GM21576 (cell line): Measurements from ENCODE around the gene RAVER2.
"Not testable (repeated sequence)": the region's sequence is repeated elsewhere in the genome, so short reads cannot be mapped to it uniquely, and the experiment has no call there.

Source experiments
- ATAC-seq: cut with Tn5 transposase; IDR thresholded peaks from one replicate; pipeline ENCODE4 v1.9.1; 2021; ENCODE audit warnings: mild to moderate bottlenecking, moderate library complexity; ENCODE audit not compliant: unreplicated experiment

RAVER2 gene

GRCh38 chr1:64810001-64810400 lies 65.1 kb downstream of the RAVER2 start:
- no peak for ATAC-seq

GRCh38 chr1:64811131-64811530 lies 66.3 kb downstream of the RAVER2 start:
- no peak for ATAC-seq

GRCh38 chr1:64814427-64814826 lies 69.6 kb downstream of the RAVER2 start:
- ATAC-seq = no peak

- ATAC-seq = not testable (repeated sequence)
Measured at GRCh38 chr1:64817364-64817763, 72.5 kb downstream of the RAVER2 start.

GRCh38 chr1:64820572-64820971 lies 75.7 kb downstream of the RAVER2 start:
- not testable (repeated sequence) for ATAC-seq

GRCh38 chr1:64822621-64823020 lies 77.7 kb downstream of the RAVER2 start:
- ATAC-seq = no peak

GRCh38 chr1:64823691-64824476 lies 79.0 kb downstream of the RAVER2 start:
- no peak for ATAC-seq

GRCh38 chr1:64826991-64827390 lies 82.1 kb downstream of the RAVER2 start:
- ATAC-seq = peak; percentile 51

GRCh38 chr1:64828829-64829228 lies 84.0 kb downstream of the RAVER2 start:
- ATAC-seq = no peak

GRCh38 chr1:64829411-64830029 lies 84.6 kb downstream of the RAVER2 start:
- no peak for ATAC-seq

GRCh38 chr1:64830030-64830651 lies 85.3 kb downstream of the RAVER2 start:
- ATAC-seq = no peak

GRCh38 chr1:64834734-64835133 lies 89.9 kb downstream of the RAVER2 start:
- no peak for ATAC-seq

- no peak for ATAC-seq
Measured at GRCh38 chr1:64836802-64837201, 91.9 kb downstream of the RAVER2 start.

GRCh38 chr1:64838486-64838885 lies 93.6 kb downstream of the RAVER2 start:
- no peak for ATAC-seq

GRCh38 chr1:64839261-64839660 lies 94.4 kb downstream of the RAVER2 start:
- no peak for ATAC-seq

- ATAC-seq = no peak
Measured at GRCh38 chr1:64839732-64840405, 95.0 kb downstream of the RAVER2 start.

GRCh38 chr1:64841330-64842065 lies 96.6 kb downstream of the RAVER2 start:
- ATAC-seq = no peak

- ATAC-seq = no peak
Measured at GRCh38 chr1:64842224-64842623, 97.3 kb downstream of the RAVER2 start.

GRCh38 chr1:64843675-64844074 lies 98.8 kb downstream of the RAVER2 start:
- ATAC-seq = no peak

- no peak for ATAC-seq
Measured at GRCh38 chr1:64844175-64844574, 99.3 kb downstream of the RAVER2 start.

- no peak for ATAC-seq
Measured at GRCh38 chr1:64844609-64845008, 99.7 kb downstream of the RAVER2 start.
